ENCODE results near the gene CCDC120.
A peak's percentile ranks its signal among the peaks of the same experiment; 100 is the strongest.

- TF ChIP-seq CTCF (IDR thresholded peaks at IDR 0.05) (no peak), POLR2AphosphoS5 (IDR thresholded peaks at IDR 0.05) (peak; percentile 33 to 84 (median 79)), POLR2A (IDR thresholded peaks at IDR 0.05) (peak in 1 of 4 donors; percentile 50), EP300 (IDR thresholded peaks at IDR 0.05) (no peak)
Measured at GRCh38 chrX:49079489-49080428, 21.0 kb downstream of the CCDC120 start, which contains the start of gene WDR45.
